ENCODE results near the gene ATG101.

GRCh38 chr12:52120951-52121823 lies 51.4 kb downstream of the ATG101 start:
- TF ChIP-seq CEBPB (tag; IDR thresholded peaks at IDR 0.05) (no peak), RAD21 (CRISPR knock-in tag; conservative IDR thresholded peaks at IDR 0.05 in 1 of 2, IDR thresholded peaks at IDR 0.05 in 1 of 2) (no peak), JUNB (CRISPR knock-in tag; conservative IDR thresholded peaks at IDR 0.05) (no peak)

All from K562 (cell line).